ENCODE results near the gene WNK2.
"Not testable (repeated sequence)": the region's sequence is repeated elsewhere in the genome, so short reads cannot be mapped to it uniquely, and the experiment has no call there.

The WNK2 gene

GRCh38 chr9:93343663-93344062, 159.7 kb downstream of the WNK2 start:
- no peak for DNase-seq

- DNase-seq: no peak
Observed at GRCh38 chr9:93345643-93346230, 161.8 kb downstream of the WNK2 start.

- no peak for DNase-seq
Observed at GRCh38 chr9:93346231-93347112, 162.5 kb downstream of the WNK2 start.

GRCh38 chr9:93347371-93347975, 163.5 kb downstream of the WNK2 start:
- DNase-seq: not testable (repeated sequence)

GRCh38 chr9:93353413-93354310, 169.7 kb downstream of the WNK2 start:
- not testable (repeated sequence) for DNase-seq

GRCh38 chr9:93354451-93354850, 170.5 kb downstream of the WNK2 start:
- no peak for DNase-seq

GRCh38 chr9:93355827-93356226, 171.9 kb downstream of the WNK2 start:
- DNase-seq: no peak

- no peak for DNase-seq
Observed at GRCh38 chr9:93357649-93358048, 173.7 kb downstream of the WNK2 start.

GRCh38 chr9:93359907-93360306, 176.0 kb downstream of the WNK2 start:
- DNase-seq: not testable (repeated sequence)

GRCh38 chr9:93361995-93362394, 178.1 kb downstream of the WNK2 start:
- no peak for DNase-seq

GRCh38 chr9:93364734-93365426, 180.9 kb downstream of the WNK2 start:
- DNase-seq: no peak

- no peak for DNase-seq
Observed at GRCh38 chr9:93365427-93366118, 181.6 kb downstream of the WNK2 start.

GRCh38 chr9:93366119-93366447, 182.1 kb downstream of the WNK2 start:
- no peak for DNase-seq

GRCh38 chr9:93366486-93366885, 182.5 kb downstream of the WNK2 start:
- not testable (repeated sequence) for DNase-seq

- no peak for DNase-seq
Observed at GRCh38 chr9:93368437-93368836, 184.5 kb downstream of the WNK2 start.

- DNase-seq: no peak
Observed at GRCh38 chr9:93369686-93370085, 185.7 kb downstream of the WNK2 start.

Measured in DMS79 (cell line).